Astrocyte (in vitro differentiated cells and primary cell): Measurements from ENCODE around the gene TM2D3.
A peak's percentile ranks its signal among the peaks of the same experiment; 100 is the strongest.

ENCODE experiments used
- EZH2 ChIP-seq: IDR thresholded peaks from 2 replicates; pipeline ENCODE4 v1.6.1; 2012; ENCODE audit warnings: mild to moderate bottlenecking, low read length, inconsistent platforms; ENCODE audit not compliant: insufficient read depth
- TF ChIP-seq, protein P1 (sequence below): IDR thresholded peaks from 2 replicates; pipeline ENCODE4 v1.5.1; 2011; ENCODE audit warnings: low read depth, mild to moderate bottlenecking, inconsistent platforms, low read length, moderate library complexity; ENCODE audit not compliant: insufficient read depth

DNA sequence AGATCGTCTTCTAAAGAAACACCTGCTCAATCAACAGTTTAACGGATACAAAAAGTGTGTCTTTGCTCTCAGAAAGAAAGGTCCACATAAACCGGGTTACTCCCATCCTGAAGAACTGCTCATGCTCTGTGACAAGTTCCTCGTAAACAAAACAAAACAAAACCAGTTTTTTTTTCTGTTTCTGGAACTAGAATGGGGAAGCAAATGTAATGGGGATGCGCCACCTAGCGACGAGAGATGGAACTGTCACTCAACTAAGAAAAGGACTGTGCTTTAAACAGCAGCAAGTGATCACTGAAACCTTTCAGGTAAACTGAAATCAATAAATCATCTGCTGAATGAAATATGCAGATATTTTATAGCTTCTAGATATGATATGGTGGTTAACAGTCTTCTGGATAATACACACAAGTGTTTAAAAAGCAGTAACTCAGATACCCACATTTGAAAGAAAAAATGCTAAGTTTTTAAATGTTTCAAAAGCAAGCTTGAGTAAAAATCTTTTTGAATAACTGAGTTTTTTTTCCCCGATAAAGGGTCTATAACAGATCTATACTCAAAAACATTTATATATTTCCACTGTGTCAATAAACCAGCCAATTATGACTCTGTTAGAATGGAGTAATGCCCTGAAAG is 10.9 kb downstream of the TM2D3 start:
- TF ChIP-seq, protein P1, sequence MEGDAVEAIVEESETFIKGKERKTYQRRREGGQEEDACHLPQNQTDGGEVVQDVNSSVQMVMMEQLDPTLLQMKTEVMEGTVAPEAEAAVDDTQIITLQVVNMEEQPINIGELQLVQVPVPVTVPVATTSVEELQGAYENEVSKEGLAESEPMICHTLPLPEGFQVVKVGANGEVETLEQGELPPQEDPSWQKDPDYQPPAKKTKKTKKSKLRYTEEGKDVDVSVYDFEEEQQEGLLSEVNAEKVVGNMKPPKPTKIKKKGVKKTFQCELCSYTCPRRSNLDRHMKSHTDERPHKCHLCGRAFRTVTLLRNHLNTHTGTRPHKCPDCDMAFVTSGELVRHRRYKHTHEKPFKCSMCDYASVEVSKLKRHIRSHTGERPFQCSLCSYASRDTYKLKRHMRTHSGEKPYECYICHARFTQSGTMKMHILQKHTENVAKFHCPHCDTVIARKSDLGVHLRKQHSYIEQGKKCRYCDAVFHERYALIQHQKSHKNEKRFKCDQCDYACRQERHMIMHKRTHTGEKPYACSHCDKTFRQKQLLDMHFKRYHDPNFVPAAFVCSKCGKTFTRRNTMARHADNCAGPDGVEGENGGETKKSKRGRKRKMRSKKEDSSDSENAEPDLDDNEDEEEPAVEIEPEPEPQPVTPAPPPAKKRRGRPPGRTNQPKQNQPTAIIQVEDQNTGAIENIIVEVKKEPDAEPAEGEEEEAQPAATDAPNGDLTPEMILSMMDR: peak; percentile 99
- no peak for TF ChIP-seq EZH2
